Measurements from ENCODE around the gene PXMP4.

DNA sequence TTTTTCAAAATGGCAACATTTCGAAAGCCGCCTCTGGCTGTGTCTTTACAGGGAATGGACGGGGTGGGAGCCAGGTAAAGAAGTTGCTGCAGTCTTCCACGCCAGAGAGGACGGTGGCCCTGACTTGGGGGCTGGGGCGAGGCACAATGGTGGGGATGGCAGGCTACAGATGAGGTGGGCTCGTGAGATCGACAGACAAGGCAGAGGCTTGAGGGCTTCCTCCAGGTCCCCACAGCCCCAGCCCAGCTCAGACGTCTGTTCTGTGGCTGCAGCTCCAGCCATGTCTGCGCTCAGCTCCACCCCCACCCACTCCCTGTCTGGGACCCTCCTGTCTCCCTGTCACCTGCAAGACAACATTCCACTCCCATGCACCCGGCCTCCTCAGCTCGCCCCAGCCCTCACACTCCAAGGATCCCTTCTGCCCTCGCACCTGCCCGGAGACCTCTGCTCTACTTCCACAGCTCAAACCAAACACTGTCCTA, 65.4 kb downstream of the PXMP4 start:
- TF ChIP-seq, protein P1, sequence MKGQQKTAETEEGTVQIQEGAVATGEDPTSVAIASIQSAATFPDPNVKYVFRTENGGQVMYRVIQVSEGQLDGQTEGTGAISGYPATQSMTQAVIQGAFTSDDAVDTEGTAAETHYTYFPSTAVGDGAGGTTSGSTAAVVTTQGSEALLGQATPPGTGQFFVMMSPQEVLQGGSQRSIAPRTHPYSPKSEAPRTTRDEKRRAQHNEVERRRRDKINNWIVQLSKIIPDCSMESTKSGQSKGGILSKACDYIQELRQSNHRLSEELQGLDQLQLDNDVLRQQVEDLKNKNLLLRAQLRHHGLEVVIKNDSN (CRISPR knock-in tag; IDR thresholded peaks at IDR 0.05), result no peak
- TF ChIP-seq CREB1 (CRISPR knock-in tag; IDR thresholded peaks at IDR 0.05), result no peak
- TF ChIP-seq FOXK1 (CRISPR knock-in tag; IDR thresholded peaks at IDR 0.05), result no peak
- no peak for TF ChIP-seq SMAD3 (CRISPR knock-in tag; IDR thresholded peaks at IDR 0.05; ENCODE audit: borderline replicate concordance)
- TF ChIP-seq ZNF416 (CRISPR knock-in tag; IDR thresholded peaks at IDR 0.05), result no peak
- TF ChIP-seq, protein P2, sequence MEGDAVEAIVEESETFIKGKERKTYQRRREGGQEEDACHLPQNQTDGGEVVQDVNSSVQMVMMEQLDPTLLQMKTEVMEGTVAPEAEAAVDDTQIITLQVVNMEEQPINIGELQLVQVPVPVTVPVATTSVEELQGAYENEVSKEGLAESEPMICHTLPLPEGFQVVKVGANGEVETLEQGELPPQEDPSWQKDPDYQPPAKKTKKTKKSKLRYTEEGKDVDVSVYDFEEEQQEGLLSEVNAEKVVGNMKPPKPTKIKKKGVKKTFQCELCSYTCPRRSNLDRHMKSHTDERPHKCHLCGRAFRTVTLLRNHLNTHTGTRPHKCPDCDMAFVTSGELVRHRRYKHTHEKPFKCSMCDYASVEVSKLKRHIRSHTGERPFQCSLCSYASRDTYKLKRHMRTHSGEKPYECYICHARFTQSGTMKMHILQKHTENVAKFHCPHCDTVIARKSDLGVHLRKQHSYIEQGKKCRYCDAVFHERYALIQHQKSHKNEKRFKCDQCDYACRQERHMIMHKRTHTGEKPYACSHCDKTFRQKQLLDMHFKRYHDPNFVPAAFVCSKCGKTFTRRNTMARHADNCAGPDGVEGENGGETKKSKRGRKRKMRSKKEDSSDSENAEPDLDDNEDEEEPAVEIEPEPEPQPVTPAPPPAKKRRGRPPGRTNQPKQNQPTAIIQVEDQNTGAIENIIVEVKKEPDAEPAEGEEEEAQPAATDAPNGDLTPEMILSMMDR (IDR thresholded peaks at IDR 0.05), result no peak
- TF ChIP-seq, protein P3, sequence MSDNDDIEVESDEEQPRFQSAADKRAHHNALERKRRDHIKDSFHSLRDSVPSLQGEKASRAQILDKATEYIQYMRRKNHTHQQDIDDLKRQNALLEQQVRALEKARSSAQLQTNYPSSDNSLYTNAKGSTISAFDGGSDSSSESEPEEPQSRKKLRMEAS (CRISPR knock-in tag; IDR thresholded peaks at IDR 0.05), result no peak
- TF ChIP-seq ELF4 (CRISPR knock-in tag; IDR thresholded peaks at IDR 0.05; ENCODE audit: low read depth), result no peak
- no peak for TF ChIP-seq HMGA2 (CRISPR knock-in tag; IDR thresholded peaks at IDR 0.05)

Data from WTC11 (cell line).